ENCODE results near the gene MTCH1.

- TF ChIP-seq CTCF (IDR thresholded peaks at IDR 0.05) (no peak), POLR2A (IDR thresholded peaks at IDR 0.05) (no peak)
Measured at GRCh38 chr6:36925809-36926208, 60.2 kb downstream of the MTCH1 start.
